Right hindlimb (tissue), 1 donor: ENCODE data around the gene HMX2.
A peak's percentile ranks its signal among the peaks of the same experiment; 100 is the strongest.

Experiments
- DNase-seq: peaks from one replicate; pipeline ENCODE4 v3.0.0-alpha.2; 2018

The HMX2 gene

DNA sequence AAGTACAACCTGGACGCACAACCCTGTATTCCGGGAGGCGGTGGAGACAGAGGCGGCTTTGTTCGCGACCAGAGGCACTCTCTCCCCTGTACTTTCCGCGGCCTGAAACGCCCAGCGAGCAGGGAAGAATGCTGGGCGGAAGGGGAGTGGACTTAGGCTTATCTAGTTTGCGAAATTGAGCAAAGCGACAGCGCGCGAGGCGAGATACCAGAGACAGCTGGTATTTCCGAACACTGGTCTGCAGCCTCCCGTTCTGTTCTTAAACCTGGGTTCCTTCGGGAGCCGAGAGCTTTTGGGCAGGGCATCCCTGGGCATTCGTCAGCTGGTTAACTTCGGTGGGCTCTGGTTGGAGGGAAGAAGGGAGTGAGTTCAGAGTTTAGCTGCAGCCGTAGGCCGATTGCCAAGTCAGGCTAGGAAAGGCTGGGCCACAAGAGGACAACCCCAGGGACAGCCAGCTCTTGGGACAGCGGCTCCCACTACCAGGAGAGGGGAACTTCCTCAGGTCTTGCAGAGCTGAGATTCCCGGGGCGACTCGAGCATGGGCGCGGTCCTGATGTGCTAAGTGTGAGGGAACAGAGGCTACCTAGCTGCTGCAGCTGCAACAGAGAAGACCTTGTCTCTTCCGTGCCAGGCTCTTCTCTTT lies 8.3 kb upstream of the HMX2 start:
- no peak for DNase-seq

DNA sequence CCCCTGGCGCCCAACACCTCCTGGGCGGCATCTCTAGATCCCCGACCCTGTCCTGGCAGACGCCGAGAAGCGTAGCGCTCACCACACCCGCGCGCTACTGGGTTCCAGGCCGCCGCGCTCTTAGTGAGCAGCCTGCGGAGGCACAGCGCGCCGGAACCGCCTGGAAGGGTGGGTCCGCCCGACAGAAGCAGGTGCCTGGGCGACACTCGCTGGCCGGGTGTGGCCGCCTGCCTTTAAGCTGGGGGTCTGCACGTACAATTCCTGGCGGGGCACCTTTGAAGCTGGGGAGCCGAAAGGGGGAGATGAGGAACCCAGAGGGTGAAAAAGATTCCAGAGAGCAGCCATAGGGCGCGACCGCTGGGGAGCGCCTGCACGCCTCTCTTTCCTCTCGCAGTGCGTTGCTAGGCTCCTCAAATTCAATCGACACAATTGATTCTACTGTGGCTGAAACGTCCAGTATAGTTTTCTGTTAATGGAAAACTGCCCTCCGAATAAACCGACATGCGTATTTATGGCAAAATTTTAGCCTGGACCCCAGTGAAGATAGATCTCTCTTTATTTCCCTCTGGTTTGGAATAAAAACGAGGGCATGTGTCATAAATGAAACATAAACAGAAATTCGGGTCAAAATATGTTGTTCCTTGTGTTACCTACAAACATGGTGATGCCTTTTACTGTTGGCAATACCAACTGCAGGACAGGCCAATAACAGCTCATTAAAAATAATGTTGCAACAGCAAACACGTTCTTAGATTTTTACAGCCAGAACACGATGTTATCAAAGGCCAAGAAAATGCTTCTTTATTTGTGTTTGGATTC lies 7.6 kb upstream of the HMX2 start:
- no peak for DNase-seq

- DNase-seq = no peak
Observed at GRCh38 chr10:123140983-123141390, 6.9 kb upstream of the HMX2 start.

GRCh38 chr10:123141791-123142700 lies 5.9 kb upstream of the HMX2 start:
- no peak for DNase-seq

DNA sequence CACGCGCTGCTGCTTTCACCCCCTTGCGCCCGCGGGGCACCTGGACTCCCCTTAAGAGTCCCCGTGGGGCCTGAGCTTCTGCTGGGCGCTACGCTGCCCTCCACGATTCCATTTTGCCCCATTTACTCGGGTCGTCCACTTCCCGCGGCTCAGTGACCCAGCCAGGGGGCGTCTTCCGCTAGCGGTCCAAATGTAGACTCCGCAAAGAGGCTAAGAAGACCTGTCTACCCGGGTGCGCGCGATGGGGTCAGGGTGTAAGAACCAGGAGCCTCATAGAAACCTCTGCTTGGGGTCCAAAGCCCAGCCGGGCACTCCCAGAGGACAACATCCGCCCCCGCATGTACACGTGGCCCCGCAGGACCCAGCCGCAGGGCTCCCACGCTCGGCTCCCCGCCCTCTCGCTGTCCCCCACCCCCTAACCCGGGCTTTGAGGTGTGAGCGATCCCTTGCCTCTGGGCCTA lies 5.2 kb upstream of the HMX2 start:
- no peak for DNase-seq

- no peak for DNase-seq
Observed at GRCh38 chr10:123143162-123143824, 4.6 kb upstream of the HMX2 start.

DNA sequence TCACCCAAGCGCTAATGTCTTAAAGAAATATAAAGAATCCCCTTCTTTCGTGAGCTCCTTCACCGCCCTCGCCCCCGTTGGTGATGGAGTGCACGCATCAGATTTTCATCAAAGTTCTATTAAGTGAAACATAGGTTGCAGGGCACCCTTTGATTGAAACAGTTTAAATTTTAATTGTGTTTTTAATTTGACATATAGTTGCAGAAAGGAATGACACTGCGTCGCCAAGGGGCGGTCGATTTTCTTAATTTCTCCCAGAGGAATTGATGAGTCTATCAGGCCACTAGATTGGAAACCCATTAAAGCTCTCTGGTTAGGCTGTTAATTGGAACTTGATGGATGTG lies 4.1 kb upstream of the HMX2 start:
- no peak for DNase-seq

DNA sequence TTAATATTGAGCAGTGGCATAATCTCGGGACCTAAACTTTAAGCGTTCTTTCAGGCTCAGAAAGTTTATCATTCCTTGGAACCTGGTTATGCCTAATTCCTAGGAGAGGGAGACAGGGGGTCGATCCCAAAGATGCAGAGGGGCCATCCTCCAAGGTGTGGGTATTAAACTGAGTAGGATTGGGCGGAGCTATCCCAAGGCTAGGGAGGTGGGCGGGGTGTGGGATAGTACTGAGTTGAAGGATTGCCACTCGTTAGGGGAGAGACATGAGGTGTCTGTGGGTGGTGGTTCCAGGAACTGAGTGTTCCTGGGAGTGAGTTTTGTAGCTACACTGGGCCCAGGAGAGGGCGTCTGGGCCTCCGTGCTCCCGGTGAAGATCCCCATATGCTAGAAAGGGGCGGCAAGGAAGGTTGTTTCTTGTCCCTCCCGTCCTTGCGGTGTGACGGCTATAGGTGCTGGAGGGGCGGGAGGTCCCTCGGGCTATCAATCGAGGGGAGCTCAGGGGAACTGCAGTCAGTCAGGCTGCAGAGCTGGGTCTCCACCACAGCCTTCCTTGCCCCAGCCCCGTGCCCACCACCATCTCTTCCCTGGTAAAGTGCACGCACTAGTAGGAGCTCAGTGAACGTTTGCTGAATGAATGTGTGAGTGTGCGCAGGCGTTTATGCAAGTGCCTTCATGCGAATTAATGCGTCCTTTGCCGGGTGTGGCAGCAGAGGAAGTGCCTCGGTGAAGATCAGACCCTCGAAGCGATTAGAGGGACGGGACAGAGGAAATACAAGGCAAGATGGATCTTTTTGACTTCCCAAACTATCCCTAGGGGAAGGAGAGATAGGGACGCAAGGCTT lies 3.0 kb upstream of the HMX2 start:
- DNase-seq = no peak

GRCh38 chr10:123145542-123146012 lies 2.4 kb upstream of the HMX2 start:
- no peak for DNase-seq

GRCh38 chr10:123146013-123146893 lies 1.7 kb upstream of the HMX2 start:
- no peak for DNase-seq

DNA sequence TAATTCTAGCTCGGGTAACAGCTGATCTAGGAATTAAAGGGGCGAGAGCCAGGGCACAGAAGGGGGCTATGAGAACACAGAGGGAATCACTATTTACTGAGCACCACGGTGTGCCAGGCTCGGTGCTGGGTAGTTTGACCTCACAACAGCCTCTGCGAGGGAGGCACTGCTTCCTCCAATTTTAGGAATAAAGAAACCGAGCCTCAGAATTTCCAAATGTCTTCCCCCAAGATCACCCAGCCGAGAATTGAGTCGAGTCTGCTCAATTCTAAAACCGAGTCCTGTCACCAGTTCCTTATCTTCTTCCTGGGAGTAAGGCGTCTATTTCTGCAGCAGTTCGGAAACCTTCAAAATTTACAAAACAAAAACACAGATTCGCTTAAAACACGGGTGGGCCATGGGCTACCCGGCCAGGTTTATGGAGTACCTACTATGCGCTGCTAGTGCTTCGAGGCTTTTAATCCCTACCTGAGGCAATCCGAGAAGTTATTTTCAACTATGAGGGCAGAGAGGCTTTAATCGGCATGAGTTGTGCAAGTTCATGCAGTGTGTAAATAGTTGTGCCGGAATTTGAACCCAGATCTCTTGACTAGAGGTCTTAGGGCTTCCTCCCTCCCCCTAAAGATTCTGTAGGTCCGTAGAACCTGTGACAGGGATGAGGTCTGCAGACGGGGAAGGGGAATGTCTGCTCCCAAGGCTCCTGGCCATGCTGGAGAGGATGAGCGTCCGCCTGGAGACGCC lies 872 bp upstream of the HMX2 start:
- no peak for DNase-seq

DNA sequence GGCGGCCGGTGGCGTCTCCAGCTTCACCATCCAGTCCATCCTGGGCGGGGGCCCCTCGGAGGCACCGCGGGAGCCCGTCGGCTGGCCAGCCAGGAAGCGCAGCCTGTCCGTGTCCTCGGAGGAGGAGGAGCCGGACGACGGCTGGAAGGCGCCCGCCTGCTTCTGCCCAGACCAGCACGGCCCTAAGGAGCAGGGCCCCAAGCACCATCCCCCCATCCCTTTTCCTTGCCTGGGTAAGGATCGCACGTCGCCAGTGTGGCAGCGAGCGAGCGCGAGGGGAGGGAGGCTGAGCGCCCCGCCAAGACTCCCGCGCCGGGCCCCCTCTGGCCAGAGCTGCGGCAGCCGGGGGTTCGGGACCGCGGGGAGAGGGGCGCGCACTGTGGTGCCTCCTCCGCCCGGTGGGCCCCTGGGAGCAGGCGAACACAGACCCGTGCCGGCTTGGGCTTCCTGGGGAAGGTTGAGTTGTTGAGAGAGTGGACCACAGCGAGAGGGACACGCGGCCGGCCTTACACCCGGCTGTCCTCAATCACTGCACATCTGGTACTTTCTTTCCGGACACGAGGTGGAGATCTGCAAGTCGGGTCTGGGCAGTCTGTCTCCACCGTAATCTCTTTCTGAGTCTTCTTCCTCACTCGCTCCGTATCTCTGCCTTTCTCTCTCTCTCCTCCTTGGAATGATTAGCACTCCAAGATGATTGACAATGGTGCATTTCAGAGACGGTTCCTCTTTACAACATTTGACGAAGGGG lies 652 bp downstream of the HMX2 start:
- peak; percentile 21 for DNase-seq

DNA sequence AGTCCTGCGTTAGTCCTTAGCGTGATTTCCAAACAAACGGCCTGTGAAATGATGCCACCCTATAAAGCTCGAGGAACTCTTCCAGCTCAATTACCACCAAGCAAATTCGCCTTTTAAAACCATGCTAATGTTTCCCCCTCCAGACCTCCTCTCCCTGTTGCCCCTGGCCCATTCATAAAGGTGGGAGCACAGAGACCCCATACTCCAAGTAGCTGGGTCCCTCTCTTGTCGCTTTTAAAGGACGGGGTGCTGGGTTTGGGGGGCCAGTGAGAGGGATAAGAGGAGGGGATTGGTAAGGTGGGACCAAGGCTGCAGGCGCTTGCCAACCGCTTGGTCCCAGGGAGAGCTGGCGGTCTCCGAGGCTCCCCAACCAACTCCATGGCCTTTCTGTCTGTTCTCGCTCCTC lies 1.2 kb downstream of the HMX2 start:
- no peak for DNase-seq

GRCh38 chr10:123149568-123150270 lies 1.8 kb downstream of the HMX2 start:
- DNase-seq = peak; percentile 31

DNA sequence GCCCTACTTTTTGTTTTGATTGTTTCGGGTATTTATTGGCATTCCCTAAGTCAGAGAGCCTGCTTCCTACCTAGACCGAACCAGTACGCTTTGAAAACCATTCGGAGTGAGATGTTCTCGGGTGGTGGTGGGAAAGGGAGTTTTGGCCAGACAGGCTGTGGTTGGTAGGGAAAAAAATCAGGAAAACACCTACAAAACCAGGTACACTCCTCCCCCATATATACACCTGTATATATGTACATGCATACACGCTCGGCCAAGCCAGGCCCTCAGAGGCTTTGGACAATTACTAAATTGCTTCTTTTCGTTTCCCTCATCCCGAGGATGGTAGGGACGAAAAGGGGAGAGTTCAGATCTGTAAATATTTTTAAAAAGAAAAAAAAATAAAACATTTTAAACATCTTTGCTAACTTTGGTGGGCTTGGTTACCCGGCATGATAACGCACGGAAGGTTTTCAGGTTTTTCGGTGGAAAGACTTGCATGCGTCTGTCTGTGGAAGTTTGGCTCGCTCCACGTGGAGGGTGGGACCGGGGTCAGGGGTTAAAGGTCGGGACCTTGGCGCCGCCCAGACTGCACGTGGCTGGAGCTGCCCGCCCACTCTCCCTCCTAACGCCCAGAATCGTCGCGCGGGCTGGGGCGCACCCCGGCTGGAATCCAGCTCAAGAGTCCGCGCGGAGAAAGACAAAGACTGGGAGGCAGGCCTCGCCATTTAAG lies 2.5 kb downstream of the HMX2 start:
- DNase-seq = peak; percentile 25

DNA sequence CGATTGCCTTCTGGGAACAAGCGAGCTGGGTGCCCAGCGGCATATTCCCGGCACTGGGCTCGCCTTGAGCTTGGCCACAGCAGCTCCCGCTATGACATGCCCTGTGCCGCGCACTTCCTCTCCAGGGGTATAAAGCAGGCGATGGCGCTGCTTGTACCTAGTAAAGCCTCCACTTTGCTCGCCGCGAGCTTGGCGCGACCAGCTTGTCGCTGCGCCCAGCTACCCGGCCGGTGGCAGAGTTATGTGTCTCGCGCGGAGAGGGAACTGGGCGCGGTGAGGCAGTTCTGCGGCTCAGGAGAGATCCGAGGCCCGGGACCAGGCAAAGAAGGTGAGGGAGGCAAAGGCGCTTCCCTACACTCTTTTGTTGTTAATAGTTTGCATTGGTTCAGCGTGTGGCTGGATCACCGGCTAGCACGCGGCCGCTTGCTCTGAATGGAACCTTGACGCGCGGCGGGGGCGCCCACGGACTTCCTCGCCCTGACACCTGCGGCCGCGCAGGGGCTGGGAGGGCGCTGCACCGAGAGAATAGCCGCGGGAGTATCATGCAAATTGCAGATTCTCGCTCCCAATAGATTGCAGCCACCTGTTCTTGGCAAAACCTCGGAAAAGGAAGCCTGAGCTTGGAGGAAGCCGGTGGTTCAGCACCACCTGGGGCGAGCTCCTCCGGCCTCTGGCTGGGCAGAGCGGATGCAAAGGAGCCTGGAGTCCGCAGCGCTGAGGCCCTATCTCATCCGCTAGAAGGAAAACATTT lies 3.2 kb downstream of the HMX2 start:
- DNase-seq = no peak

DNA sequence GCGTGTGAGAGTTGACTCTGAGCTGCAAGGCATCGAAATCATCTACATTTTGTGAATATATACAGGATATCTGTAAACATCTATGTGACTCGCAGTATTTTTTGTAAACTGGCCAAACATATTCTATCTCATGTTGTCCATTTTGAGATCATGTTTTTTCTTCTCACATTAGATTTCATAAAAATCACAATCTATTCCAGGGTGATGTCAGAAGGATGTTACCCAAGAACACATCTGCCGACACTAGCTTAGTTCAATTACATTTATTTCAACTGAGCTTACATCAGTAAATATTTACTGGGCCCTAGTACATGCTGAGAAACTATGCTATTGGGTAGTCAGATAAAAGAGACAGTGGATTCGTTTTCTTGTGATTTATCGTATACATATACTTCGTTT lies 3.8 kb downstream of the HMX2 start:
- no peak for DNase-seq
